Measurements from ENCODE around the gene GPBP1. TPM values are rescaled to one million over a fixed set of nuclear protein-coding genes. Genes with fewer than 3 reads are reported as not detected.

Gene GPBP1
- total and polyA plus RNA-seq, 2 donors (not counting 3 experiments of a cell fraction or from before 2014, with no cell fraction given) = 11.7 to 57.4 TPM

- Histone ChIP-seq H3K27ac (ENCODE audit: insufficient read depth, low read depth, low read length) (no peak overlapping the region), H3K4me3 (replicated peaks in 1 of 3; ENCODE audit: insufficient read depth in 1 of 3, low read depth in 1 of 3, low read length in 3 of 3) (no peak overlapping the region), H3K9ac (replicated peaks; ENCODE audit: extremely low read depth, insufficient read depth, low read length) (no peak overlapping the region), H3K36me3 (ENCODE audit: control insufficient read depth in 2 of 2, extremely low read depth in 1 of 2, insufficient read depth in 2 of 2, low read length in 2 of 2) (no peaks in the 10 kb centered on the region), H3K79me2 (ENCODE audit: control insufficient read depth, insufficient read depth, low read length) (no peaks in the 10 kb centered on the region), H3K4me1 (ENCODE audit: control insufficient read depth, extremely low read depth, insufficient read depth, low read length) (no peaks in the 10 kb centered on the region), H3K9me3 (replicated peaks; ENCODE audit: control insufficient read depth, insufficient read depth, low read length) (no peaks in the 10 kb centered on the region), H4K20me1 (replicated peaks; ENCODE audit: control insufficient read depth, extremely low read depth, insufficient read depth, low read length) (no peaks in the 10 kb centered on the region), H3K27me3 (ENCODE audit: control insufficient read depth in 2 of 2, insufficient read depth in 2 of 2, low read length in 2 of 2) (peaks cover 0 to 3% of the 10 kb centered on the region in 2 experiments), H2AFZ (ENCODE audit: low read depth, low read length) (no peak overlapping the region), H3K4me2 (ENCODE audit: insufficient read depth, low read length) (no peak overlapping the region), H3K9me1 (replicated peaks; ENCODE audit: control insufficient read depth, extremely low read depth, insufficient read depth, low read length) (no peaks in the 10 kb centered on the region)
- ChIA-PET CTCF (interaction anchor here (1.5 kb wide), 1 partner anchor 14 kb away, joined by 5 read pairs; no protein-coding TSS in a partner anchor), POLR2A (no interaction called here)
- no TSS peak for BruUV-seq (replicated peaks)
- dilution Hi-C loops (cut with MboI; ENCODE audit: extremely low pct_ligation_motif_present, low sequenced_read_pairs) (no loop called here), intact Hi-C loops (cut with micrococcal nuclease) (no loop called here)
- FAIRE-seq (no peak), DNase-seq (ENCODE audit: low read depth, low spot score) (no peak)
- TF ChIP-seq POLR2AphosphoS5 (IDR thresholded peaks at IDR 0.05; ENCODE audit: insufficient read depth, low read depth, low read length) (no peak), MYC (IDR thresholded peaks at IDR 0.05; ENCODE audit: low read depth, low read length) (no peak), JUN (IDR thresholded peaks at IDR 0.05; ENCODE audit: borderline replicate concordance, insufficient read depth, insufficient read length, low read depth) (no peak), FOS (IDR thresholded peaks at IDR 0.05; ENCODE audit: borderline replicate concordance, insufficient read depth, low read length) (no peak), POLR2A (IDR thresholded peaks at IDR 0.05; ENCODE audit: low read depth, low read length) (no peak), GATA2 (IDR thresholded peaks at IDR 0.05; ENCODE audit: insufficient read depth, insufficient read length, low read depth, low read length) (no peak), EZH2 (IDR thresholded peaks at IDR 0.05; ENCODE audit: borderline replicate concordance, low read depth, low read length, severe bottlenecking) (no peak)
- TF ChIP-seq, protein P1, sequence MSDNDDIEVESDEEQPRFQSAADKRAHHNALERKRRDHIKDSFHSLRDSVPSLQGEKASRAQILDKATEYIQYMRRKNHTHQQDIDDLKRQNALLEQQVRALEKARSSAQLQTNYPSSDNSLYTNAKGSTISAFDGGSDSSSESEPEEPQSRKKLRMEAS (IDR thresholded peaks at IDR 0.05; ENCODE audit: insufficient read depth, insufficient read length) = no peak
- TF ChIP-seq, protein P2, sequence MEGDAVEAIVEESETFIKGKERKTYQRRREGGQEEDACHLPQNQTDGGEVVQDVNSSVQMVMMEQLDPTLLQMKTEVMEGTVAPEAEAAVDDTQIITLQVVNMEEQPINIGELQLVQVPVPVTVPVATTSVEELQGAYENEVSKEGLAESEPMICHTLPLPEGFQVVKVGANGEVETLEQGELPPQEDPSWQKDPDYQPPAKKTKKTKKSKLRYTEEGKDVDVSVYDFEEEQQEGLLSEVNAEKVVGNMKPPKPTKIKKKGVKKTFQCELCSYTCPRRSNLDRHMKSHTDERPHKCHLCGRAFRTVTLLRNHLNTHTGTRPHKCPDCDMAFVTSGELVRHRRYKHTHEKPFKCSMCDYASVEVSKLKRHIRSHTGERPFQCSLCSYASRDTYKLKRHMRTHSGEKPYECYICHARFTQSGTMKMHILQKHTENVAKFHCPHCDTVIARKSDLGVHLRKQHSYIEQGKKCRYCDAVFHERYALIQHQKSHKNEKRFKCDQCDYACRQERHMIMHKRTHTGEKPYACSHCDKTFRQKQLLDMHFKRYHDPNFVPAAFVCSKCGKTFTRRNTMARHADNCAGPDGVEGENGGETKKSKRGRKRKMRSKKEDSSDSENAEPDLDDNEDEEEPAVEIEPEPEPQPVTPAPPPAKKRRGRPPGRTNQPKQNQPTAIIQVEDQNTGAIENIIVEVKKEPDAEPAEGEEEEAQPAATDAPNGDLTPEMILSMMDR (IDR thresholded peaks at IDR 0.05; ENCODE audit: extremely low read depth in 1 of 2, insufficient read depth in 1 of 2, low read depth in 1 of 2, low read length in 2 of 2) = no peak
These were observed 21.5 kb upstream of the GPBP1 start for GRCh38 chr5:57152316-57152715.
